GM23248 (cell line): ENCODE data around the gene MSH3. TPM values are rescaled to one million over a fixed set of nuclear protein-coding genes. Genes with fewer than 3 reads are reported as not detected.
"Not testable (repeated sequence)": the region's sequence is repeated elsewhere in the genome, so short reads cannot be mapped to it uniquely, and the experiment has no call there.

Experiments used
- DNase-seq: peaks from one replicate; pipeline ENCODE4 v3.0.0-alpha.2; 2015
- H2AFZ ChIP-seq: fragments of 200-600 bp; sonication (generic); 2 replicates; pipeline ENCODE4 v1.6.1; 2016; ENCODE audit warnings: antibody characterized with exemption
- H3F3A ChIP-seq: fragments of 200-600 bp; sonication (generic); 2 replicates; pipeline ENCODE4 v1.6.1; 2016; ENCODE audit warnings: mild to moderate bottlenecking, antibody characterized with exemption, mixed run types; ENCODE audit not compliant: insufficient read depth
- H3K27ac ChIP-seq: fragments of 200-600 bp; sonication (generic); 2 replicates; pipeline ENCODE4 v1.5.1; 2016; ENCODE audit warnings: mild to moderate bottlenecking
- H3K27me3 ChIP-seq: fragments of 200-600 bp; sonication (generic); replicated peaks from 2 replicates; pipeline ENCODE4 v1.6.1; 2016; ENCODE audit warnings: mild to moderate bottlenecking; ENCODE audit not compliant: insufficient read depth
- H3K36me3 ChIP-seq: fragments of 200-600 bp; sonication (generic); 2 replicates; pipeline ENCODE4 v1.6.1; 2016; ENCODE audit warnings: low read depth, mild to moderate bottlenecking
- H3K4me1 ChIP-seq: fragments of 200-600 bp; sonication (generic); 2 replicates; pipeline ENCODE4 v1.6.1; 2016; ENCODE audit warnings: mild to moderate bottlenecking; ENCODE audit not compliant: insufficient read depth
- H3K4me2 ChIP-seq: fragments of 200-600 bp; sonication (generic); one replicate; pipeline ENCODE4 v1.6.1; 2016; ENCODE audit warnings: mild to moderate bottlenecking; ENCODE audit not compliant: unreplicated experiment
- H3K4me3 ChIP-seq: fragments of 200-600 bp; sonication (generic); 2 replicates; pipeline ENCODE4 v1.5.1; 2016; ENCODE audit warnings: mild to moderate bottlenecking
- H3K79me2 ChIP-seq: fragments of 200-600 bp; sonication (generic); 2 replicates; pipeline ENCODE4 v1.6.1; 2016; ENCODE audit warnings: mild to moderate bottlenecking; ENCODE audit not compliant: insufficient read depth
- H3K9ac ChIP-seq: fragments of 200-600 bp; sonication (generic); 2 replicates; pipeline ENCODE4 v1.6.1; 2016; ENCODE audit warnings: mild to moderate bottlenecking
- H3K9me2 ChIP-seq: fragments of 200-600 bp; sonication (generic); 2 replicates; pipeline ENCODE4 v1.6.1; 2016; ENCODE audit warnings: mixed run types, mild to moderate bottlenecking, moderate library complexity; ENCODE audit not compliant: insufficient read depth
- H3K9me3 ChIP-seq: fragments of 200-600 bp; sonication (generic); one replicate; pipeline ENCODE4 v1.6.1; 2017; ENCODE audit warnings: low read depth
- H4K20me1 ChIP-seq: fragments of 200-600 bp; sonication (generic); 2 replicates; pipeline ENCODE4 v1.6.0; 2016; ENCODE audit not compliant: insufficient read depth
- EZH2 ChIP-seq: fragments of 200-600 bp; sonication (generic); IDR thresholded peaks from 2 replicates; pipeline ENCODE4 v1.6.1; 2018; ENCODE audit warnings: antibody characterized with exemption, mild to moderate bottlenecking; ENCODE audit not compliant: insufficient read depth, poor library complexity, severe bottlenecking
- EZH2phosphoT487 ChIP-seq: fragments of 200-600 bp; sonication (generic); IDR thresholded peaks from 2 replicates; pipeline ENCODE4 v1.6.1; 2018; ENCODE audit warnings: antibody characterized with exemption, moderate library complexity, mild to moderate bottlenecking, low read depth; ENCODE audit not compliant: insufficient read depth
- WGBS, 2 experiments: methylation state at CpG; one replicate each; pipeline ENCODE4 v1.1.6; 2015 to 2017; ENCODE audit warnings: low lambda C conversion rate in 2 of 2, low coverage in 1 of 2; ENCODE audit errors: missing lambda C conversion rate in 2 of 2; 5-methylcytosine and 5-hydroxymethylcytosine counted together
- in situ Hi-C: fragments of 300-500 bp; cut with MboI; formaldehyde crosslinking; loops from 2 replicates; pipeline ENCODE4 v1.15.0; 2020
- polyA plus RNA-seq: library from polyadenylated mRNA; unstranded; fragments of >200 nt; fragmentation: Nextera tagmentation; extraction: Ambion mirVana; gene quantifications from 2 replicates; pipeline ENCODE4 v1.2.1, GENCODE V29; 2016
- total RNA-seq: library from RNA; depleted of rRNA; stranded (reverse); fragments of >200 nt; shearing (Covaris generic); gene quantifications from 2 replicates; pipeline ENCODE4 v1.2.3, GENCODE V29; 2014

MSH3 gene
- total and polyA plus RNA-seq, 2 experiments from 2014 or later, result 11.7 to 14.0 TPM

DNA sequence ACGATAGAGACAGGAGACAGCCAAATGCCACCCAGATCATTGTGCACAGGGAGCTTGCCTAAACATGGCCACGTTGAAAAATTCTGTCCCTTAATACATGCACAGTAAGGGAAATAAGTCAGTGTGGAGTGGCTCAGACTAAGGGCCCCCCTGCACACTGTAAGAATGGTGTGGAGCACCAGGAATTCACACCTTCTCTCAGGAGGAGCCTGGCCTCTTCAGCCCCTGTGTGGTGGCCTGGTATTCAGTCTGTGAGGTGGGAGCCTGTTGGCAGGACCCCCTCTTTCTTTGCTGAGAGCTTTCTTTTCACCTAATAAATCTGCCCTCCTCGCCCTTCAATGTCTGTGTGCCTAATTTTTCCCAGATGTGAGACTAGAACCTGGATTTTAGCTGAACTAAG lies 239.6 kb downstream of the MSH3 start:
- WGBS, 2 experiments, result 40% methylated on average over 3 of the region's 3 CpGs
- Histone ChIP-seq H2AFZ (no peak overlapping the region), H3K9ac (no peak overlapping the region), H3K9me3 (no peaks in the 10 kb centered on the region), H4K20me1 (no peaks in the 10 kb centered on the region), H3K79me2 (no peaks in the 10 kb centered on the region), H3K27me3 (no peaks in the 10 kb centered on the region), H3K4me3 (no peak overlapping the region), H3K9me2 (no peaks in the 10 kb centered on the region), H3K27ac (no peak overlapping the region), H3K4me2 (no peak overlapping the region), H3K4me1 (no peaks in the 10 kb centered on the region), H3K36me3 (no peaks in the 10 kb centered on the region), H3F3A (no peaks in the 10 kb centered on the region)
- in situ Hi-C loops, result no loop called here
- no peak for DNase-seq
- TF ChIP-seq EZH2phosphoT487 (no peak), EZH2 (no peak)

DNA sequence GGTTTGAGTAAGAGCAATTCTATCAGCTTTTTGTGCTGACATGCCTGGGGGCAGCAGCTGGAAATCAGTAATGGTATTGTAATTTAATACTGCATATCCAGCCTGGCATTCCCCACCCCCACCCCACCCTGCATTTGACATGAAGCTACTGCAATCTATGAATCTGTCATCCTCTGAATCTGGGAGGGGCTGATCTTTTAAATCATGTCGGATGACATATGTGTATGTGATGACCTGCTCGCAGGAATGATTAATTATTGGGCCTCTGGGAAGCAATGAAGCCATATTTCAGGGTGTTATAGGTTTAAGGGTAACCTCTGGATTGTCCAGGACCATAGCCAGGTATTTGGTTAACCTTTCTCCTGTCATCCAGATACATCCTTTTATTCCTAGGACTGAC lies 241.1 kb downstream of the MSH3 start:
- no peak overlapping the region for H3K4me3 ChIP-seq
- no peak overlapping the region for H3K27ac ChIP-seq
- no peaks in the 10 kb centered on the region for H3K9me2 ChIP-seq
- H3K4me2 ChIP-seq, result no peak overlapping the region
- H3K79me2 ChIP-seq, result no peaks in the 10 kb centered on the region
- no peak overlapping the region for H3K9ac ChIP-seq
- DNase-seq, result no peak
- TF ChIP-seq EZH2 (no peak), EZH2phosphoT487 (no peak)
- H3K4me1 ChIP-seq, result no peaks in the 10 kb centered on the region
- no peaks in the 10 kb centered on the region for H4K20me1 ChIP-seq
- H3K36me3 ChIP-seq, result no peaks in the 10 kb centered on the region
- H3K27me3 ChIP-seq, result no peaks in the 10 kb centered on the region
- WGBS, 2 experiments, result 97 to 100% methylated on average over 2 of the region's 2 CpGs
- H3F3A ChIP-seq, result no peaks in the 10 kb centered on the region
- in situ Hi-C loops, result no loop called here
- no peaks in the 10 kb centered on the region for H3K9me3 ChIP-seq
- H2AFZ ChIP-seq, result no peak overlapping the region

DNA sequence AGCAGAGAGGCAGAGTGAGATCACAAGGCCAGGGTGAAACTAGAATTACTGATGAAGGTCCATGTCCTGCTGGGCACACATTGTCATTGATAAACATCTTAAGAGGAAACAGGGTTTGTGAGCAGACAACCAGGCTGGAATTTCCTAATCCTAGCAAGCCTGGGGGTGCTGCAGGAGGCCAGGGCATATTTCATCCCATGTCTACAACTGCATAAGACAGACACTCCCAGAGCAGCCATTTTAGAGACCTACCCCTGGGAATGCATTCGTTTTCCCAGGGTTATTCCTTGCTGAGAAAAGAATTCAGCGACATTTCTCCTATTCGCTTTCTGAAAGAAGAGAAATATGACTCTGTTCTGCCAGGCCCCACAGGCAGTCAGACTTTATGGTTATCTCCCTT lies 248.2 kb downstream of the MSH3 start:
- H3K9ac ChIP-seq, in situ Hi-C loops, DNase-seq, H3K9me3 ChIP-seq, H3K9me2 ChIP-seq, H3K4me3 ChIP-seq, H3K4me2 ChIP-seq, H3K27ac ChIP-seq, H3F3A ChIP-seq, H3K79me2 ChIP-seq, H2AFZ ChIP-seq, H3K27me3 ChIP-seq, H3K36me3 ChIP-seq, H3K4me1 ChIP-seq, H4K20me1 ChIP-seq: not testable (repeated sequence)
- 92 to 97% methylated on average over 3 of the region's 3 CpGs for WGBS, 2 experiments

DNA sequence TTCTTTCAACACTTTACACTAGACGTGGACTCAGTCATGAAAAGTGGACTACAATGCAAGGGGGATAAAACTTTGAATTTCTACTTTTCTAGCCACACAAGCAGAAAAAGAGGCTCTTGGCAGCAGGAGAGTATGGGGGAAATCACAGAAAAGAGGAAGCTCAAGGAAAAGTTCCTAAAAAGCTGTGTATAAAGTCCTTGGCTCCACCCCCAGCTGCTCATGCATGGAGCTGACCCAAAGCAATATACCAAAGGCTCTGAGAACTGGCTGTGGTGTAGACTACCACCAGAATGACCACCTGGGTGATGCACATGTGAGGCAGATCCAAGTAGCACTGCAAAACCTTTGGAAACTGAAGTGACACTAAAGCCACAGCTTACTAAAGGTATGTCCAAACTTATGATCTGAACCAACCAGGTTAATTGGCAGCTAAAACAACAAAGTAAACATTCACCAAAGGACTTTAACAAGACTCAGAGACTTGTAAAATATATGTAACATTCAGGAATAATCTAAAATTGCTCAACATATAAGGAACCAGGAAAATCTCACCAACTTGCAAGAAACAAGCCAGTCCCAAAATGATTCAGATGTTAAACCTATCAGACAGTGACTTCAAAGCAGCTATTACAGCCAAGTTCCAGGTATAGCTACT lies 250.2 kb downstream of the MSH3 start:
- no peak overlapping the region for H3K9ac ChIP-seq
- H3F3A ChIP-seq, result no peaks in the 10 kb centered on the region
- H3K9me3 ChIP-seq, result no peaks in the 10 kb centered on the region
- no peaks in the 10 kb centered on the region for H4K20me1 ChIP-seq
- H3K79me2 ChIP-seq, result no peaks in the 10 kb centered on the region
- DNase-seq, result no peak
- H2AFZ ChIP-seq, result no peak overlapping the region
- H3K4me2 ChIP-seq, result no peak overlapping the region
- H3K4me3 ChIP-seq, result no peak overlapping the region
- H3K36me3 ChIP-seq, result no peaks in the 10 kb centered on the region
- 73 to 86% methylated on average over 1 of the region's 1 CpG for WGBS, 2 experiments
- in situ Hi-C loops, result no loop called here
- H3K27me3 ChIP-seq, result no peaks in the 10 kb centered on the region
- H3K9me2 ChIP-seq, result no peaks in the 10 kb centered on the region
- H3K27ac ChIP-seq, result no peak overlapping the region
- no peaks in the 10 kb centered on the region for H3K4me1 ChIP-seq
- TF ChIP-seq EZH2 (no peak), EZH2phosphoT487 (no peak)

DNA sequence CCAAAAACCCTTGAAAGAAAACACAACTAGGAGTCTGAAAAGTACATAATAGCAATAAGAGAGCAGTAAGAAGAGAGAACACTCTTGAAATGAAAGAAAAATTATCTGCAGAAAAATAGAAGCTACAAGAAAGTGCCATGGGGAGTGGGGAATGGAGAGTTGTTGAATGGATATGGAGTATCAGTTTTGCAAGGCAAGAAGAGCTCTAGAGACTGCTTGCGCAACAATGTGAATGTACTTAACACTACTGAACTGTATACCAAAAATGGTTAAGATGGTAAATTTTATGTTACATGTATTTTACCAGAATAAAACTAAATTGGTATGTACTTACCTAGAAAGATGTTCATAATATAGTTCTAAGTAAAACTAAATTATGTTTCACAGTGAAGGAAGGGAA lies 251.0 kb downstream of the MSH3 start:
- H3K4me2 ChIP-seq, result no peak overlapping the region
- no peak overlapping the region for H3K9ac ChIP-seq
- no peak overlapping the region for H3K27ac ChIP-seq
- H3K27me3 ChIP-seq, result no peaks in the 10 kb centered on the region
- H4K20me1 ChIP-seq, result no peaks in the 10 kb centered on the region
- no peak for DNase-seq
- no peaks in the 10 kb centered on the region for H3K4me1 ChIP-seq
- H3F3A ChIP-seq, result no peaks in the 10 kb centered on the region
- H3K9me3 ChIP-seq, result no peaks in the 10 kb centered on the region
- WGBS, 2 experiments, result 96 to 100% methylated on average over 1 of the region's 1 CpG
- H3K36me3 ChIP-seq, result no peaks in the 10 kb centered on the region
- H3K9me2 ChIP-seq, result no peaks in the 10 kb centered on the region
- H3K4me3 ChIP-seq, result no peak overlapping the region
- no peak overlapping the region for H2AFZ ChIP-seq
- H3K79me2 ChIP-seq, result no peaks in the 10 kb centered on the region
- in situ Hi-C loops, result no loop called here
- TF ChIP-seq EZH2phosphoT487 (no peak), EZH2 (no peak)
